CD14-positive monocyte (primary cell): Measurements from ENCODE around the gene DRAP1. TPM values are rescaled to one million over a fixed set of nuclear protein-coding genes. Genes with fewer than 3 reads are reported as not detected.

Experiments used
- DNase-seq, 3 donors: peaks; one replicate each; pipeline ENCODE4 v3.0.0-alpha.2; 2011 to 2022
- H2AFZ ChIP-seq: 2 replicates; pipeline ENCODE4 v1.6.0; 2012; ENCODE audit warnings: mild to moderate bottlenecking, low read depth, low read length, inconsistent platforms; ENCODE audit not compliant: insufficient read depth, poor library complexity, severe bottlenecking
- H3K27ac ChIP-seq, 2 donors: 1 replicate in 1 of 2; 2 replicates in 1 of 2; pipeline ENCODE4 v1.5.1; 2012 to 2013; ENCODE audit warnings: low read length in 2 of 2, control low read depth in 1 of 2, inconsistent platforms in 1 of 2, low read depth in 1 of 2, mild to moderate bottlenecking in 1 of 2
- H3K27me3 ChIP-seq, 2 donors: one replicate each; pipeline versions ENCODE4 v1.6.0 to v1.6.1; 2011 to 2013; ENCODE audit warnings: low read length in 2 of 2; ENCODE audit not compliant: control insufficient read depth in 2 of 2, insufficient read depth in 2 of 2
- H3K36me3 ChIP-seq, 2 donors: replicated peaks in 1 of 2; 1 replicate in 1 of 2; 2 replicates in 1 of 2; pipeline versions ENCODE4 v1.5.1 to v1.6.1; 2012 to 2013; ENCODE audit warnings: low read length in 2 of 2, control low read depth in 1 of 2, inconsistent platforms in 1 of 2, mild to moderate bottlenecking in 1 of 2; ENCODE audit not compliant: insufficient read depth in 2 of 2, control insufficient read depth in 1 of 2
- H3K4me1 ChIP-seq, 2 donors: 1 replicate in 1 of 2; 2 replicates in 1 of 2; pipeline versions ENCODE4 v1.5.1 to v1.6.1; 2012 to 2013; ENCODE audit warnings: low read length in 2 of 2, control low read depth in 1 of 2, inconsistent platforms in 1 of 2, mild to moderate bottlenecking in 1 of 2, moderate library complexity in 1 of 2; ENCODE audit not compliant: insufficient read depth in 2 of 2, control insufficient read depth in 1 of 2
- H3K4me2 ChIP-seq: replicated peaks from 2 replicates; pipeline ENCODE3; 2012; ENCODE audit warnings: low read length, moderate library complexity, mild to moderate bottlenecking; ENCODE audit not compliant: poor library complexity, severe bottlenecking; ENCODE audit errors: extremely low read depth
- H3K4me3 ChIP-seq, 3 experiments: fragments of 200-600 bp in 1 of 3; sonication (generic) in 1 of 3; replicated peaks in 1 of 3; 1 replicate in 2 of 3; 2 replicates in 1 of 3; pipeline ENCODE4 v1.5.1; 2011 to 2013; ENCODE audit warnings: low read length in 3 of 3, mild to moderate bottlenecking in 3 of 3, control low read depth in 2 of 3, low read depth in 2 of 3, inconsistent platforms in 1 of 3, moderate library complexity in 1 of 3
- H3K79me2 ChIP-seq: 2 replicates; pipeline ENCODE4 v1.6.0; 2012; ENCODE audit warnings: mild to moderate bottlenecking, control low read depth, inconsistent platforms, low read length, moderate library complexity; ENCODE audit not compliant: insufficient read depth
- H3K9ac ChIP-seq: 2 replicates; pipeline ENCODE4 v1.6.0; 2017; ENCODE audit warnings: low read length, mild to moderate bottlenecking; ENCODE audit not compliant: insufficient read depth, poor library complexity, severe bottlenecking
- H3K9me3 ChIP-seq, 2 donors: replicated peaks in 1 of 2; 1 replicate in 1 of 2; 2 replicates in 1 of 2; pipeline versions ENCODE4 v1.5.1 to v1.6.1; 2012 to 2013; ENCODE audit warnings: low read length in 2 of 2, control low read depth in 1 of 2; ENCODE audit not compliant: control insufficient read depth in 1 of 2, insufficient read depth in 1 of 2
- H4K20me1 ChIP-seq: 2 replicates; pipeline ENCODE4 v1.6.0; 2012; ENCODE audit warnings: mild to moderate bottlenecking, low read length, control low read depth, moderate library complexity; ENCODE audit not compliant: insufficient read depth
- H3K27ac Mint-ChIP-seq, 7 donors: one replicate each; pipeline ENCODE4 v1.8.0; 2020; ENCODE audit warnings: mild to moderate bottlenecking in 7 of 7, mixed read lengths in 7 of 7, moderate library complexity in 6 of 7, inconsistent platforms in 2 of 7
- H3K27me3 Mint-ChIP-seq, 3 donors: one replicate each; pipeline ENCODE4 v1.8.0; 2021 to 2022; ENCODE audit warnings: low read depth in 3 of 3, mild to moderate bottlenecking in 3 of 3, mixed read lengths in 3 of 3, moderate library complexity in 3 of 3, inconsistent platforms in 1 of 3
- H3K36me3 Mint-ChIP-seq, 2 donors: one replicate each; pipeline ENCODE4 v1.8.0; 2020; ENCODE audit warnings: mixed read lengths in 2 of 2, inconsistent platforms in 1 of 2, mild to moderate bottlenecking in 1 of 2
- H3K4me1 Mint-ChIP-seq: one replicate; pipeline ENCODE4 v1.8.0; 2020; ENCODE audit warnings: mild to moderate bottlenecking, mixed read lengths
- H3K4me3 Mint-ChIP-seq, 2 donors: one replicate each; pipeline ENCODE4 v1.8.0; 2020; ENCODE audit warnings: mild to moderate bottlenecking in 2 of 2, mixed read lengths in 2 of 2, moderate library complexity in 1 of 2
- H3K9me3 Mint-ChIP-seq, 7 donors: one replicate each; pipeline ENCODE4 v1.8.0; 2020 to 2022; ENCODE audit warnings: mixed read lengths in 7 of 7, mild to moderate bottlenecking in 6 of 7, moderate library complexity in 6 of 7, inconsistent platforms in 2 of 7
- CTCF ChIP-seq: fragments of 200-600 bp; IDR thresholded peaks from one replicate; pipeline ENCODE4 v1.8.0; 2022; ENCODE audit warnings: antibody characterized with exemption, mild to moderate bottlenecking
- WGBS: methylation state at CpG from one replicate; pipeline ENCODE4 v1.1.5; 2013; ENCODE audit warnings: missing lambda C conversion rate; ENCODE audit not compliant: insufficient coverage; 5-methylcytosine and 5-hydroxymethylcytosine counted together
- intact Hi-C, 2 donors: fragments of 100-400 bp; cut with micrococcal nuclease; formaldehyde crosslinking; loops; one replicate each; pipeline versions ENCODE4 v1.15.0 to v1.15.1; 2023
- polyA plus RNA-seq, 3 donors: library from polyadenylated mRNA; depleted of rRNA in 1 of 3; unstranded in 2 of 3; stranded (reverse) in 1 of 3; fragments of 300-500 nt in 2 of 3; fragments of >200 nt in 1 of 3; fragmentation: Illumina TruSeq in 2 of 3; gene quantifications; 1 replicate in 2 of 3; 2 replicates in 1 of 3; pipeline ENCODE4 v1.2.3, GENCODE V29; 2012 to 2021

Gene DRAP1
- polyA plus RNA-seq, 3 donors = 68.3 to 97.2 (median 72.1) TPM

GRCh38 chr11:65921876-65922275, 2.6 kb downstream of the DRAP1 start:
- Mint-ChIP-seq H3K36me3 (peaks cover 30 to 34% of the 10 kb centered on the region in 2 donors), H3K27ac (peak overlapping the region in 2 of 7 donors; percentile 54 to 61), H3K9me3 (no peaks in the 10 kb centered on the region), H3K27me3 (peaks cover 0 to 2% (median 1%) of the 10 kb centered on the region in 3 donors), H3K4me1 (peaks cover 30% of the 10 kb centered on the region), H3K4me3 (no peak overlapping the region)
- Histone ChIP-seq H3K27ac (no peak overlapping the region), H3K27me3 (no peaks in the 10 kb centered on the region), H3K9ac (no peak overlapping the region), H3K9me3 (no peaks in the 10 kb centered on the region), H3K4me3 (no peak overlapping the region), H3K79me2 (peaks cover 36% of the 10 kb centered on the region), H3K36me3 (peaks cover 12 to 28% of the 10 kb centered on the region in 2 donors), H3K4me2 (no peak overlapping the region), H3K4me1 (peaks cover 30 to 38% of the 10 kb centered on the region in 2 donors), H2AFZ (no peak overlapping the region), H4K20me1 (no peaks in the 10 kb centered on the region)
- DNase-seq = no peak
- 100% methylated on average over 10 of the region's 10 CpGs for WGBS
- intact Hi-C loops = loop anchor here in 1 of 2 donors (5.0 kb wide), 2 partner anchors 35 to 40 kb away; partner anchors contain the start of genes FIBP and SART1
- TF ChIP-seq CTCF = no peak

GRCh38 chr11:65922565-65922964, 3.3 kb downstream of the DRAP1 start:
- peaks cover 29 to 38% of the 10 kb centered on the region in 2 donors for H3K4me1 ChIP-seq
- H2AFZ ChIP-seq = no peak overlapping the region
- no peak for TF ChIP-seq CTCF
- peaks cover 0 to 2% (median 1%) of the 10 kb centered on the region in 3 donors for H3K27me3 Mint-ChIP-seq
- peaks cover 29% of the 10 kb centered on the region for H3K79me2 ChIP-seq
- peaks cover 12 to 28% of the 10 kb centered on the region in 2 donors for H3K36me3 ChIP-seq
- peaks cover 26 to 30% of the 10 kb centered on the region in 2 donors for H3K36me3 Mint-ChIP-seq
- no peaks in the 10 kb centered on the region for H3K9me3 Mint-ChIP-seq
- H4K20me1 ChIP-seq = no peaks in the 10 kb centered on the region
- 27% methylated on average over 2 of the region's 3 CpGs for WGBS
- H3K4me2 ChIP-seq = no peak overlapping the region
- intact Hi-C loops = loop anchor here in 1 of 2 donors (5.0 kb wide), 2 partner anchors 35 to 40 kb away; partner anchors contain the start of genes FIBP and SART1
- no peaks in the 10 kb centered on the region for H3K9me3 ChIP-seq
- peak overlapping the region in 2 of 7 donors; percentile 42 to 51 for H3K27ac Mint-ChIP-seq
- H3K4me3 ChIP-seq = no peak overlapping the region
- no peaks in the 10 kb centered on the region for H3K27me3 ChIP-seq
- H3K4me1 Mint-ChIP-seq = peaks cover 29% of the 10 kb centered on the region
- H3K4me3 Mint-ChIP-seq = peak overlapping the region in 1 of 2 donors; percentile 9
- no peak overlapping the region for H3K9ac ChIP-seq
- no peak overlapping the region for H3K27ac ChIP-seq
- DNase-seq = no peak
